IPS DF 4.7 (cell line): ENCODE data around the gene LRP1.

Experiments
- DNase-seq: peaks from one replicate; pipeline ENCODE4 v3.0.0-alpha.2; 2013; ENCODE audit warnings: low spot score; ENCODE audit errors: extremely low read depth

The LRP1 gene

GRCh38 chr12:57235017-57235727 lies 106.9 kb downstream of the LRP1 start:
- no peak for DNase-seq

GRCh38 chr12:57235728-57236131 lies 107.4 kb downstream of the LRP1 start:
- DNase-seq, result no peak

GRCh38 chr12:57236201-57236924 lies 108.1 kb downstream of the LRP1 start:
- no peak for DNase-seq

DNA sequence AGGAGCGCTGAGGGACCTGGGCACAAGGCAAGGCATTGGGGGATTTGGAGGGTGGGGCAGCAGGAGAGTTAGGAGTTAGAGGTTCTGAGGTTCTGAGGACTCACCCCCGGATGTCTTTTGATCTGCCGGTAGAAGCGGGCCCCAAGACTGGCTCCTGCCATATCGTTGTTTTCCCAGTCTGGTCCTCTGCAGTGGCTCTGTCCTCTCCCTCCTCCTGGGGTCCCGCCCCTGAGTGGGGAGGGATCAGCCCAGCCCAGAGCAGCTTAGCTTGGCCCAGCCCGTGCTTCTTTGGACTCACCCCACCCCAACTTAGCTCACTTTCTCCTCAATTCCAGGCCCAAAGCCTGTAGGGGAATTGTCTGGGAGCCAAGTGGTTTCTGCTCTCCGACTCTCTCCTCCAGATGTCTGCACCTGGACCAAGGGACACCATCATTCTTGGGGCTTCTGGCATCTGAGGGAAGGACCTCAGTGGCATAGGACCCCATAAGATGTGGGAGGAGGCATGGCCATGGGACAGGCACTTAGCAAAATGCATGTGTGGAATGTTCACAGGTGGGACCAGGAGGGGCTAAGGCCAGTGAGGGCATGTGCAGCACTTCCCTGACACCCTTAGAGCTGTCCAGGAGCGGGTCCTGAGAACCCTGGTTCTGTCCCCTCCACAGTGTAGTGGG lies 108.8 kb downstream of the LRP1 start:
- DNase-seq, result no peak

GRCh38 chr12:57237596-57237931 lies 109.3 kb downstream of the LRP1 start:
- DNase-seq, result no peak

- no peak for DNase-seq
Observed at GRCh38 chr12:57237932-57238853, 109.9 kb downstream of the LRP1 start.

DNA sequence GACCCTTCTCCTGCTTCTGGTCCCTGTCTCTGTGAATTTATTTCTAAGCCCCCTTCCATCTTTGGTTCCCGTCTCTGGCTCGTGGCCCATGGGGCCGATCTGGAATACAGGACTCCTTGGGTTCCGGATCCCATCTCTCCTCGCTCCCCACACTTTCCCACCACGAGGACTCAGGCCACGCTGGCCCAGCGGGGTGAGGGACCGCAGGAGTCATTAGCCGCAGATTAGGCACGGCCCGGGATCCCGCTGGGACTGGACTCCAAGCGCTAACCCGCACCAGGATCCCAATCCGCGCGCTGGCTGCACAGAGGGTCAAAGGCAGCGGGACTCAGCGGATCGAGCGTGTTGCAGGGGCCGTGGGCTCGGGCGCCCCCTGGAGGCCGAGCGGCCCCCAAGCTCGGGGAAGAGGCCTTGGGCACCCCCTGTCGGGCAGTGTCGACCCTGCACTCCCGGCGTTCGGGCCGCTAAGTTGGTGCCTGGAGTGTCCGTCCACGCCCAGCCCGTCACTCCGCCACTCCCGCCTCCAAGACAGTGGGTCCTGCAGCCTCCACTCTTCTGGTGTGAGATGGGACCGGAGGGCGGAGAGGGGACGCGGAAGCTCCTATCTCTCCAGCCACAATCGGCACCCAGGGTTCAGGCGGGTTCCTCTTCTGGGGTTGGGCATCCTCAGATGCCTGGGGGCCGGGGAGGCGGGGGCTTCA lies 110.7 kb downstream of the LRP1 start:
- DNase-seq, result no peak

DNA sequence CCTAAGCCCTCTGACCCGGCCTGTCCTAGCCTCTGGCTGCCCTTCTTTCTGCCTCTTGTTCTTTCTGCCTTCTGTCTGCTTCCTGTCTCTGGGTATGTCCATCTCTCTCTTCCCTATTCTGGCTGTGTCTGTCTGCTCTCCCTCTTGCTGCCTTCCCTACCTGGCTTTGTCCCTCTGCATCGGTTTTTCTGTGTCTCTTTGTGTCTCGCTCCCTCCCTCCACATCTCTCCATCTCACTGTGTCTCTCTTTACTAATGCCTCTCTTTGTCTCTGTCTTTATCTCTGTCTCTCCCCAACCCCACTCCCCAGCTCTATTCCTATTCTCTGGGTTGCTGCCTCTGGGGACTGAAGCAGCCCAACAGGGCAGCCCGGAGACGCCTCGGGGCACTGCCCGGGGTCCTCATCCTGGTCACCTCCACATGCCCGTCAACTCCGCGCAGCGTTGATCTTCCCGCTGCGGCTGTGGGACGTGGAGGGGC lies 111.3 kb downstream of the LRP1 start:
- DNase-seq, result no peak

DNA sequence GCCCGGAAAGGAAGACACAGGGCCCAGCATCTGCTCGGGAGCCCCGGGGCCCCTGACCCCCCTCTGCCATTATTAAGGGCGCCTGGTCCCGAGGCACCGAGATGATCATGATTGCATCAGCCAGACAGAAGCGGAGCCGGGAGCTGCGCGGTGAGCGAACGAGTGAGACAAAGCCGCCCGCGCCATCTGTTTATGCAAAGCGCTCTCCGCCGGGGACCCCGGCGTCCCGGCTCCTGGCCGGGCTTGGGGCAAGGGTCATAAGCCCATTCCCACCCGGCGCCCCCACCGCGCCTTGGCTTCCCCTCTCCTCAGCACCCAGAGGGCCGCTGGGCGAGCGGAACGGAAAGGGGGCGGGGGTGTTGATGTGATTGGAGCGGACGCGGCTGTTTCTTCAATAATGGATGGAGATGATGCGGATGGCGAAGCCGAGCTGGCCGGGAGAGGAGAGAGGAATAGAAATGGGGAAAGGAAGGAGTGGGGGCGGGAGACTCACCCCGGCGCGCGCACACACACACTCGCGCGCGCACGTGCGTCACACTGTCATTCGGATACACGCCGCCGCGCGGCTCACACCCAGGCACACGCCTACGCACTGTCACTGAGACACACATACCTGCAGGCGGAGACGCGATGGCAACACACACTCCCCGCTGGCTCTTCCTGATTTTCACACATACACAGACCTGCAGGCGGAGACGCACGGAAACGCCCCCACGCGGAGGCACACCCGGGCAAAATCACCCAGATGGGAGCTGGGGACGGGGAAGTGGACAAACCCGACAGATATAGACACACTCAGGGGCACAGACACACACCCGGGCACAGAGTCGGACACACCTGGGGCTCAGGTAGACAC lies 112.0 kb downstream of the LRP1 start:
- no peak for DNase-seq

- DNase-seq, result no peak
Observed at GRCh38 chr12:57240926-57241401, 112.7 kb downstream of the LRP1 start.

- no peak for DNase-seq
Observed at GRCh38 chr12:57241402-57242310, 113.4 kb downstream of the LRP1 start.

GRCh38 chr12:57242329-57242690 lies 114.0 kb downstream of the LRP1 start:
- DNase-seq, result no peak

- DNase-seq, result no peak
Observed at GRCh38 chr12:57242691-57243454, 114.6 kb downstream of the LRP1 start.

DNA sequence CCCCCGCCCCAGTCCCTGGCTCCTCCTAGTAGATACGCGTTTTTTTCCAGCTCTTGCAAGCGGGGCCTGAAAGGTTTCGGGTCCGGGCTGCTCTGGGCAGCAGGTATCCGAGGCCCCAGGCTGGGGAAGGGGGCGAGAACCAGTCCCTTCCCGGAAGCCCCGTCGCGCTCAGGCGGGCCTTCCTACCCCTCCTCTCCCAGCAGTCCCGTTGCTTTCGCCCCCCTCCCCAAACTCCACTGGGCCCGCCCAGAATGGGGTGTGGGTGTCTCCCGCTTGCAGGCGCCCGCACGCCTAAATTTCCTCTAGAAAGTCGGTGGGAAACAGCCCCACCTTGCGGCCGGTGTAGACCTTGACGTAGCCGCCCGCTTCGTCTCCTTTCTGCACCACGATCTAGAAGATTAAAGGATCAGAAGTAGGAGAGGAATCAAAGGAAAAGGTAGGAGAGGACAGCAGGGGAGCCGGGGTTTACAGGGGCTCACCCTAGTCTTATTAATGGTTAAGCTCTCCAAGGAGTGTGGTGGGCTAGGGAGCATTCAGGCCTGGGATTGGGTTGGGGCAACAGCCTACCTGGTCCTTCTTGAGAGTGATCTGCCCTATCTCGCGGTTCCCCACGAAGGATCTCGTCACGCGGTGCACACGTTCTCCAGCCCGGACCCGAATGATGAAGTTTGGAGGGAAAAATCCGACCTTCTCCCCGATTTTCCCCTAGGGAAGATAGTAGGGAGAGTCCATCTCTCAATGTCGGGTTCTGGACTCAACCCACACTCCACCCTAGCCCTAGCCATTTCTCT lies 115.4 kb downstream of the LRP1 start:
- DNase-seq, result no peak

- no peak for DNase-seq
Observed at GRCh38 chr12:57244312-57244696, 116.0 kb downstream of the LRP1 start.

GRCh38 chr12:57247041-57247440 lies 118.8 kb downstream of the LRP1 start:
- DNase-seq, result no peak
